OCI-LY3 (cell line): Measurements from ENCODE around the gene CADPS2.

Source experiments
- H2AFZ ChIP-seq: fragments of 200-600, 300-600 bp; shearing (Covaris generic); 2 replicates; pipeline ENCODE4 v1.6.0; 2014; ENCODE audit warnings: antibody characterized with exemption, low read depth, low read length
- H3K27ac ChIP-seq: fragments of 200-600, 300-600 bp; sonication (generic); 2 replicates; pipeline ENCODE4 v1.5.1; 2014; ENCODE audit warnings: mild to moderate bottlenecking, low read length, moderate library complexity, mixed read lengths
- H3K27me3 ChIP-seq: fragments of 200-600, 300-600 bp; sonication (generic); 2 replicates; pipeline ENCODE4 v1.6.1; 2014; ENCODE audit warnings: low read depth, low read length, mixed read lengths
- H3K36me3 ChIP-seq: fragments of 200-600, 300-600 bp; sonication (generic); replicated peaks from 2 replicates; pipeline ENCODE3; 2014; ENCODE audit warnings: low read depth, low read length, mixed read lengths
- H3K4me1 ChIP-seq: fragments of 300-600, 200-600 bp; sonication (generic); 2 replicates; pipeline ENCODE4 v1.6.1; 2014; ENCODE audit warnings: low read length, mixed read lengths
- H3K4me2 ChIP-seq: fragments of 200-600, 300-600 bp; sonication (generic); 2 replicates; pipeline ENCODE4 v1.6.1; 2014; ENCODE audit warnings: low read length, mixed read lengths
- H3K4me3 ChIP-seq: fragments of 300-600, 200-600 bp; sonication (generic); 2 replicates; pipeline ENCODE4 v1.5.1; 2014; ENCODE audit warnings: antibody characterized with exemption, mild to moderate bottlenecking, low read length, moderate library complexity
- H3K79me2 ChIP-seq: fragments of 300-600, 200-600 bp; shearing (Covaris generic); 2 replicates; pipeline ENCODE4 v1.6.1; 2014; ENCODE audit warnings: mild to moderate bottlenecking, low read length, mixed read lengths
- H3K9ac ChIP-seq: fragments of 300-600, 200-600 bp; shearing (Covaris generic); 2 replicates; pipeline ENCODE4 v1.6.0; 2014; ENCODE audit warnings: mild to moderate bottlenecking, low read length, moderate library complexity
- H3K9me3 ChIP-seq: fragments of 200-600, 300-600 bp; shearing (Covaris generic); 2 replicates; pipeline ENCODE4 v1.6.1; 2014; ENCODE audit warnings: low read length, mixed read lengths; ENCODE audit not compliant: insufficient read depth
- H4K20me1 ChIP-seq: fragments of 200-600, 300-600 bp; sonication (generic); 2 replicates; pipeline ENCODE4 v1.6.1; 2016; ENCODE audit warnings: low read length, mixed read lengths; ENCODE audit not compliant: insufficient read depth
- CTCF ChIP-seq: fragments of 200-600, 300-600 bp; sonication (generic); IDR thresholded peaks from 2 replicates; pipeline ENCODE4 v1.5.1; 2014; ENCODE audit warnings: antibody characterized with exemption, low read length, low read depth
- EZH2phosphoT487 ChIP-seq: fragments of 200-600 bp; shearing (Covaris generic); IDR thresholded peaks from 2 replicates; pipeline ENCODE4 v1.6.1; 2018; ENCODE audit warnings: antibody characterized with exemption, mixed run types, low read depth

The CADPS2 gene

GRCh38 chr7:122600630-122601029 lies 285.6 kb downstream of the CADPS2 start:
- Histone ChIP-seq H3K27me3 (no peaks in the 10 kb centered on the region), H3K4me1 (no peaks in the 10 kb centered on the region)
- TF ChIP-seq CTCF (no peak), EZH2phosphoT487 (no peak)

GRCh38 chr7:122600042-122600441 lies 286.2 kb downstream of the CADPS2 start:
- no peak for TF ChIP-seq CTCF
- no peak for TF ChIP-seq EZH2phosphoT487
- Histone ChIP-seq H3K4me3 (no peak overlapping the region), H2AFZ (no peak overlapping the region), H3K79me2 (no peaks in the 10 kb centered on the region), H3K4me2 (no peak overlapping the region), H3K4me1 (no peaks in the 10 kb centered on the region), H3K9me3 (no peaks in the 10 kb centered on the region), H3K36me3 (no peaks in the 10 kb centered on the region), H3K27ac (no peak overlapping the region), H4K20me1 (no peaks in the 10 kb centered on the region), H3K27me3 (no peaks in the 10 kb centered on the region), H3K9ac (no peak overlapping the region)

More at GRCh38 chr7:122600630-122601029, 285.6 kb downstream of the CADPS2 start:
- no peaks in the 10 kb centered on the region for H4K20me1 ChIP-seq
- H3K36me3 ChIP-seq, result no peaks in the 10 kb centered on the region
- no peak overlapping the region for H3K4me2 ChIP-seq
- H3K4me3 ChIP-seq, result no peak overlapping the region
- H3K9me3 ChIP-seq, result no peaks in the 10 kb centered on the region
- H3K27ac ChIP-seq, result no peak overlapping the region
- H2AFZ ChIP-seq, result no peak overlapping the region
- no peaks in the 10 kb centered on the region for H3K79me2 ChIP-seq
- H3K9ac ChIP-seq, result no peak overlapping the region

GRCh38 chr7:122597277-122597676 lies 289.0 kb downstream of the CADPS2 start:
- no peak overlapping the region for H3K4me2 ChIP-seq
- H3K27me3 ChIP-seq, result no peaks in the 10 kb centered on the region
- H3K79me2 ChIP-seq, result no peaks in the 10 kb centered on the region
- TF ChIP-seq CTCF, result no peak
- TF ChIP-seq EZH2phosphoT487, result no peak
- H3K9ac ChIP-seq, result no peak overlapping the region
- H3K4me1 ChIP-seq, result no peaks in the 10 kb centered on the region
- no peak overlapping the region for H2AFZ ChIP-seq
- H4K20me1 ChIP-seq, result no peaks in the 10 kb centered on the region
- H3K27ac ChIP-seq, result no peak overlapping the region
- H3K4me3 ChIP-seq, result no peak overlapping the region
- H3K9me3 ChIP-seq, result no peaks in the 10 kb centered on the region
- H3K36me3 ChIP-seq, result no peaks in the 10 kb centered on the region

- H3K27me3 ChIP-seq, result no peaks in the 10 kb centered on the region
- H3K27ac ChIP-seq, result no peak overlapping the region
- H3K4me1 ChIP-seq, result no peaks in the 10 kb centered on the region
- no peaks in the 10 kb centered on the region for H3K9me3 ChIP-seq
- TF ChIP-seq CTCF (no peak), EZH2phosphoT487 (no peak)
- no peaks in the 10 kb centered on the region for H3K79me2 ChIP-seq
- H3K4me3 ChIP-seq, result no peak overlapping the region
- H4K20me1 ChIP-seq, result no peaks in the 10 kb centered on the region
- no peaks in the 10 kb centered on the region for H3K36me3 ChIP-seq
- no peak overlapping the region for H3K4me2 ChIP-seq
- H2AFZ ChIP-seq, result no peak overlapping the region
- no peak overlapping the region for H3K9ac ChIP-seq
Measured at GRCh38 chr7:122595885-122596284, 290.4 kb downstream of the CADPS2 start.
